ENCODE results near the gene ATG9B. TPM values are rescaled to one million over a fixed set of nuclear protein-coding genes. Genes with fewer than 3 reads are reported as not detected.
A peak's percentile ranks its signal among the peaks of the same experiment; 100 is the strongest.

The ATG9B gene
- total and polyA plus RNA-seq, 2 donors (not counting 1 experiment from before 2014, with no cell fraction given): 5.1 to 7.2 TPM

DNA sequence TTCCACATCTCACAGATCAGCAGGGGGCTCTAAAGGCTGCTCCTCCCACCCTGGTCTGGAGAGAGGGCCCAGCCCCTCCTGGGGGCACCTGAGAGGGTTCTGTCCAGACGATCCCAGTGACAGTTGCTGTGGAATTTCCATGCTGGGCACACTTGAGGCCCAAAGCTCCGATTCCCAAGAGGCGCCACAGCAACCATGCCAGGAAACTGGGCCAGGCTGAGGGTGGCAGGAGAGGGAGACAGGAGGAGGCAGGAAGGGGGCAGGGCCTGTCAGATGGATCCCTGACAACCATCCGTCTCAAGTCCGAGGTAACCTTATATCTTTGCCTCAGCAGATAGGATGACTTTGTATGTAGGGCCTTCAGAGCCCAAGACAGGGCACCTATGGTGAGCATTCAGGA lies 37.7 kb downstream of the ATG9B start:
- WGBS (ENCODE audit: insufficient coverage): 74% methylated on average over 5 of the region's 5 CpGs
- no peak overlapping the region for H3K9ac ChIP-seq (ENCODE audit: low read length)
- Mint-ChIP-seq H3K4me3 (no peak overlapping the region), H3K4me1 (peaks cover 13% of the 10 kb centered on the region), H3K27ac (no peak overlapping the region), H3K9me3 (ENCODE audit: insufficient read depth) (peaks cover 3% of the 10 kb centered on the region), H3K27me3 (peaks cover 69% of the 10 kb centered on the region)
- H2AFZ ChIP-seq (ENCODE audit: insufficient read depth, low read depth, low read length, poor library complexity, severe bottlenecking): no peak overlapping the region
- no peaks in the 10 kb centered on the region for H3K36me3 ChIP-seq (replicated peaks in 1 of 2; ENCODE audit: control extremely low read depth in 1 of 2, control insufficient read depth in 1 of 2, extremely low read depth in 1 of 2, insufficient read depth in 2 of 2, low read length in 1 of 2)
- no peak for DNase-seq
- peaks cover 8 to 10% of the 10 kb centered on the region in 2 donors for H3K4me1 ChIP-seq (ENCODE audit: control insufficient read depth in 2 of 2, insufficient read depth in 2 of 2, low read length in 2 of 2)
- H3K4me2 ChIP-seq (replicated peaks; ENCODE audit: low read depth, low read length, poor library complexity, severe bottlenecking): no peak overlapping the region
- ChIA-PET POLR2A (no interaction called here), CTCF (interaction anchor here (1.2 to 4.4 kb wide), 8 partner anchors 11 to 208 kb away, joined by 4 to 39 read pairs (median 6); no protein-coding TSS in a partner anchor)
- no peaks in the 10 kb centered on the region for H3K79me2 ChIP-seq (ENCODE audit: control insufficient read depth, insufficient read depth, low read length)
- peaks cover 0 to 53% (median 11%) of the 10 kb centered on the region in 4 experiments for H3K27me3 ChIP-seq (replicated peaks in 1 of 4; ENCODE audit: control extremely low read depth in 1 of 4, control insufficient read depth in 3 of 4, insufficient read depth in 4 of 4, low read length in 3 of 4)
- intact Hi-C loops (cut with micrococcal nuclease): loop anchor here (1.0 to 10.0 kb wide), 2 partner anchors 23 to 212 kb away; no protein-coding TSS in a partner anchor
- H3K27ac ChIP-seq (ENCODE audit: low read length in 2 of 2): no peak overlapping the region
- H3K4me3 ChIP-seq (ENCODE audit: control extremely low read depth in 1 of 5, extremely low read depth in 1 of 5, insufficient read depth in 1 of 5, low read depth in 2 of 5, low read length in 4 of 5): no peak overlapping the region
- TF ChIP-seq EZH2 (IDR thresholded peaks at IDR 0.05; ENCODE audit: borderline replicate concordance, insufficient read depth, low read depth, low read length, poor library complexity, severe bottlenecking): no peak
- TF ChIP-seq, protein P1, sequence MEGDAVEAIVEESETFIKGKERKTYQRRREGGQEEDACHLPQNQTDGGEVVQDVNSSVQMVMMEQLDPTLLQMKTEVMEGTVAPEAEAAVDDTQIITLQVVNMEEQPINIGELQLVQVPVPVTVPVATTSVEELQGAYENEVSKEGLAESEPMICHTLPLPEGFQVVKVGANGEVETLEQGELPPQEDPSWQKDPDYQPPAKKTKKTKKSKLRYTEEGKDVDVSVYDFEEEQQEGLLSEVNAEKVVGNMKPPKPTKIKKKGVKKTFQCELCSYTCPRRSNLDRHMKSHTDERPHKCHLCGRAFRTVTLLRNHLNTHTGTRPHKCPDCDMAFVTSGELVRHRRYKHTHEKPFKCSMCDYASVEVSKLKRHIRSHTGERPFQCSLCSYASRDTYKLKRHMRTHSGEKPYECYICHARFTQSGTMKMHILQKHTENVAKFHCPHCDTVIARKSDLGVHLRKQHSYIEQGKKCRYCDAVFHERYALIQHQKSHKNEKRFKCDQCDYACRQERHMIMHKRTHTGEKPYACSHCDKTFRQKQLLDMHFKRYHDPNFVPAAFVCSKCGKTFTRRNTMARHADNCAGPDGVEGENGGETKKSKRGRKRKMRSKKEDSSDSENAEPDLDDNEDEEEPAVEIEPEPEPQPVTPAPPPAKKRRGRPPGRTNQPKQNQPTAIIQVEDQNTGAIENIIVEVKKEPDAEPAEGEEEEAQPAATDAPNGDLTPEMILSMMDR (IDR thresholded peaks at IDR 0.05): no peak
- no peaks in the 10 kb centered on the region for H4K20me1 ChIP-seq (ENCODE audit: control insufficient read depth, insufficient read depth, low read length, poor library complexity, severe bottlenecking)
- ATAC-seq (ENCODE audit: low read depth): no peak
- H3K9me3 ChIP-seq (ENCODE audit: control extremely low read depth in 1 of 3, control insufficient read depth in 2 of 3, insufficient read depth in 1 of 3, low read length in 2 of 3): peaks cover 0 to 26% (median 5%) of the 10 kb centered on the region in 3 donors

DNA sequence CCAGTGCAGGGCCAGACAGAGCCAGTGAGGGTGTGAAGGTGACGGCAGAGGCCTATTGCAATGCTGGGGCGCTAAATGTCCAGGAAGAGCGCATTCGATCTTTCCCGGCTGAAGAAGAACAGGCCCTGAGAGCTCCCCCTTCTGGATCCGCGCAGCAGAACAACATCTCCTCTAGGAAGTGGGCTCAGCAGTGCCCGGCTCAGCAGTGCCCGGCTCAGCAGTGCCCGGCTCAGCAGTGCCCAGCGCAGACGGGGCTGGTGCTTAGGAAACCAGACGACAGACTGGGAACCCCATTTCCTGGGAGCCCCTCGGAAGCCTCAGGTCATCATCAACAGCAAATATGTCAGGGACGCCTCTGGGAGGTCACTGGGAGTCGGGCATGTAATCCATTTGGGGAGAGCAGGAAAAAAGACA lies 38.2 kb downstream of the ATG9B start:
- H3K36me3 ChIP-seq (replicated peaks in 1 of 2; ENCODE audit: control extremely low read depth in 1 of 2, control insufficient read depth in 1 of 2, extremely low read depth in 1 of 2, insufficient read depth in 2 of 2, low read length in 1 of 2): no peaks in the 10 kb centered on the region
- CTCF ChIA-PET: interaction anchor here (0.8 to 4.4 kb wide), 13 partner anchors 8 to 537 kb away, joined by 3 to 39 read pairs (median 5); partner anchors contain the start of gene ABCB8
- WGBS (ENCODE audit: insufficient coverage): 1% methylated on average over 14 of the region's 16 CpGs
- no peaks in the 10 kb centered on the region for H3K79me2 ChIP-seq (ENCODE audit: control insufficient read depth, insufficient read depth, low read length)
- POLR2A ChIA-PET: no interaction called here
- no peak overlapping the region for H3K4me3 Mint-ChIP-seq
- H3K4me1 ChIP-seq (ENCODE audit: control insufficient read depth in 2 of 2, insufficient read depth in 2 of 2, low read length in 2 of 2): peaks cover 8 to 10% of the 10 kb centered on the region in 2 donors
- no peak overlapping the region for H3K27ac ChIP-seq (ENCODE audit: low read length in 2 of 2)
- H3K27me3 Mint-ChIP-seq: peaks cover 68% of the 10 kb centered on the region
- H3K9me3 ChIP-seq (ENCODE audit: control extremely low read depth in 1 of 3, control insufficient read depth in 2 of 3, insufficient read depth in 1 of 3, low read length in 2 of 3): peaks cover 0 to 21% (median 5%) of the 10 kb centered on the region in 3 donors
- peaks cover 3% of the 10 kb centered on the region for H3K9me3 Mint-ChIP-seq (ENCODE audit: insufficient read depth)
- H3K9ac ChIP-seq (ENCODE audit: low read length): no peak overlapping the region
- no peak overlapping the region for H3K4me3 ChIP-seq (ENCODE audit: control extremely low read depth in 1 of 5, extremely low read depth in 1 of 5, insufficient read depth in 1 of 5, low read depth in 2 of 5, low read length in 4 of 5)
- H3K4me1 Mint-ChIP-seq: peaks cover 13% of the 10 kb centered on the region
- H3K27me3 ChIP-seq (replicated peaks in 1 of 4; ENCODE audit: control extremely low read depth in 1 of 4, control insufficient read depth in 3 of 4, insufficient read depth in 4 of 4, low read length in 3 of 4): peaks cover 0 to 57% (median 11%) of the 10 kb centered on the region in 4 experiments
- ATAC-seq (ENCODE audit: low read depth) (peak; percentile 58), DNase-seq (peak; percentile 63)
- no peak overlapping the region for H2AFZ ChIP-seq (ENCODE audit: insufficient read depth, low read depth, low read length, poor library complexity, severe bottlenecking)
- H3K27ac Mint-ChIP-seq: no peak overlapping the region
- TF ChIP-seq, protein P1 (IDR thresholded peaks at IDR 0.05): peak; percentile 77
- no peak for TF ChIP-seq EZH2 (IDR thresholded peaks at IDR 0.05; ENCODE audit: borderline replicate concordance, insufficient read depth, low read depth, low read length, poor library complexity, severe bottlenecking)
- no peak overlapping the region for H3K4me2 ChIP-seq (replicated peaks; ENCODE audit: low read depth, low read length, poor library complexity, severe bottlenecking)
- intact Hi-C loops (cut with micrococcal nuclease): loop anchor here (1.0 to 10.0 kb wide), 2 partner anchors 23 to 211 kb away; no protein-coding TSS in a partner anchor
- H4K20me1 ChIP-seq (ENCODE audit: control insufficient read depth, insufficient read depth, low read length, poor library complexity, severe bottlenecking): no peaks in the 10 kb centered on the region
